SK-N-MC (cell line): ENCODE measurements around the gene KRT71.

Experiments
- EZH2 ChIP-seq: fragments of 200-600 bp; sonication (generic); IDR thresholded peaks from one replicate; pipeline ENCODE4 v1.6.1; 2017; ENCODE audit warnings: antibody characterized with exemption
- FOXP2 ChIP-seq: optimal IDR thresholded peaks from 2 replicates; pipeline ENCODE3; 2011; ENCODE audit warnings: mild to moderate bottlenecking, moderate library complexity; ENCODE audit not compliant: insufficient read depth; ENCODE audit errors: extremely low read length, control extremely low read depth
- POLR2AphosphoS5 ChIP-seq: IDR thresholded peaks from 2 replicates; pipeline ENCODE4 v1.6.1; 2012; ENCODE audit warnings: mild to moderate bottlenecking, low read depth, low read length, borderline replicate concordance

DNA sequence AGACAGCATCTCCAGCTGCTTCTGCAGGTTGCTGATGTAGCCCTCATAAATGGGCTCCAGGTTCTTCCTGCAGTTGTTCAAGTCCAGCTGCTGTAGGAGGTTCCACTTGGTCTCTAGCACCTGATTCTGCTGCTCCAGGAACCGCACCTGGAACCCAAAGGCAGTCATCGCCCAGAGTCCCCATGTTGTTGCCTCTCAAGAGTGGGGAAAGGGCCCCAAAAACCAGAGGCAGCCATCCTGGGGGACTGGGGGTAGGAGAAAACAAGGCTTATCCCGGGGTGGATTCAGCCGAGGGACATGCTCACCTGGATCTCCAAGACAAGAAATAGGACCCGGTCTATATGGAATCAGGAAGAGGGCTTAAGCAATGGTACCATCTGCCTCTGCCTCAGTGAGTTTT lies 46.0 kb upstream of the KRT71 start:
- TF ChIP-seq POLR2AphosphoS5 (no peak), EZH2 (no peak), FOXP2 (no peak)
